GM12878 (cell line): Measurements from ENCODE around the gene LGI4. TPM values are rescaled to one million over a fixed set of nuclear protein-coding genes. Genes with fewer than 3 reads are reported as not detected.

Source experiments
- ATAC-seq: fragments of 200-7000 bp; cut with Tn5 transposase; 3 replicates; pipeline ENCODE4 v1.9.1; 2020; ENCODE audit warnings: mild to moderate bottlenecking, moderate library complexity
- BruUV-seq: library from RNA; stranded (reverse); fragments of 400-500 nt; replicated peaks from 2 replicates; lab custom pipeline; 2021; lab: Mats Ljungman, UMichigan
- CTCF ChIA-PET: fragments of 300-600 bp; sonication (Branson Sonifier 250); formaldehyde crosslinking; extraction: SDS; loops from one replicate; lab custom pipeline; 2021; ENCODE audit warnings: inconsistent platforms; lab: Yijun Ruan, JAX
- POLR2A ChIA-PET: fragments of 350-600 bp; formaldehyde crosslinking; extraction: SDS; loops from one replicate; lab custom pipeline; 2021; ENCODE audit warnings: inconsistent platforms; lab: Charles Lee
- RAD21 ChIA-PET: fragments of 300-600 bp; sonication (Branson Sonifier 250); formaldehyde crosslinking; loops from one replicate; lab custom pipeline; 2023; ENCODE audit warnings: antibody characterized with exemption; ENCODE audit not compliant: unreplicated experiment; lab: Charles Lee
- SMC1A ChIA-PET: fragments of 300-600 bp; sonication (Branson Sonifier 250); formaldehyde crosslinking; loops from one replicate; lab custom pipeline; 2023; ENCODE audit not compliant: unreplicated experiment, uncharacterized antibody; lab: Charles Lee
- DNase-seq: peaks from one replicate; pipeline ENCODE4 v3.0.0-alpha.2; 2011; ENCODE audit warnings: low read depth, low spot score
- FAIRE-seq: peaks from 3 replicates; lab custom pipeline; 2011; peaks lifted over from hg19 to GRCh38; lab: Jason Lieb, UNC
- H2AFZ ChIP-seq: 2 replicates; pipeline ENCODE4 v1.6.0; 2011; ENCODE audit warnings: low read depth, low read length, control low read depth; ENCODE audit not compliant: control insufficient read depth
- H3K27ac ChIP-seq: 2 replicates; pipeline ENCODE4 v1.5.1; 2011; ENCODE audit warnings: control low read depth; ENCODE audit not compliant: control insufficient read depth, insufficient read depth
- H3K27me3 ChIP-seq, 2 experiments: replicated peaks in 1 of 2; 2 replicates each; pipeline versions ENCODE4 v1.6.0 to v1.6.1; 2011; ENCODE audit warnings: low read length in 1 of 2; ENCODE audit not compliant: control insufficient read depth in 2 of 2, insufficient read depth in 2 of 2
- H3K36me3 ChIP-seq, 2 experiments: 2 replicates each; pipeline ENCODE4 v1.5.1; 2011; ENCODE audit warnings: low read length in 1 of 2; ENCODE audit not compliant: control insufficient read depth in 2 of 2, insufficient read depth in 2 of 2
- H3K4me1 ChIP-seq: 2 replicates; pipeline ENCODE4 v1.6.1; 2011; ENCODE audit warnings: mild to moderate bottlenecking, low read length, moderate library complexity, mixed read lengths; ENCODE audit not compliant: control insufficient read depth, insufficient read depth
- H3K4me2 ChIP-seq: 2 replicates; pipeline ENCODE4 v1.6.0; 2011; ENCODE audit warnings: control low read depth; ENCODE audit not compliant: control insufficient read depth, insufficient read depth
- H3K4me3 ChIP-seq: fragments of 200-600 bp; sonication (generic); 2 replicates; pipeline ENCODE4 v1.5.1; 2016
- H3K79me2 ChIP-seq: 2 replicates; pipeline ENCODE4 v1.6.0; 2011; ENCODE audit warnings: low read length; ENCODE audit not compliant: control insufficient read depth, insufficient read depth
- H3K9ac ChIP-seq: 2 replicates; pipeline ENCODE4 v1.8.0; 2011; ENCODE audit warnings: low read length, control low read depth, mixed read lengths; ENCODE audit not compliant: control insufficient read depth, insufficient read depth
- H3K9me3 ChIP-seq: replicated peaks from 3 replicates; pipeline ENCODE4 v1.5.1; 2011; ENCODE audit warnings: mild to moderate bottlenecking, low read length; ENCODE audit not compliant: control insufficient read depth, insufficient read depth
- H4K20me1 ChIP-seq: 2 replicates; pipeline ENCODE4 v1.6.0; 2011; ENCODE audit not compliant: control insufficient read depth, insufficient read depth
- CBFB ChIP-seq: IDR thresholded peaks from 2 replicates; pipeline ENCODE4 v1.6.1; 2016; ENCODE audit warnings: antibody characterized with exemption, low read depth
- CEBPZ ChIP-seq: fragments of 150-350 bp; IDR thresholded peaks from 2 replicates; pipeline ENCODE4 v1.6.1; 2016; ENCODE audit warnings: low read depth, low read length
- NBN ChIP-seq: fragments of 450-650 bp; IDR thresholded peaks from 2 replicates; pipeline ENCODE4 v1.6.1; 2016
- PAX8 ChIP-seq: fragments of 450-650 bp; IDR thresholded peaks from 2 replicates; pipeline ENCODE4 v1.6.1; 2017; ENCODE audit warnings: mild to moderate bottlenecking, moderate library complexity
- SIX5 ChIP-seq: IDR thresholded peaks from 2 replicates; pipeline ENCODE4 v1.6.1; 2011; ENCODE audit warnings: mild to moderate bottlenecking, low read depth, low read length, moderate library complexity; ENCODE audit not compliant: severe bottlenecking
- TBL1XR1 ChIP-seq: IDR thresholded peaks from 2 replicates; pipeline ENCODE4 v1.6.1; 2012; ENCODE audit warnings: low read depth, low read length, improper control_type of control experiment
- USF2 ChIP-seq: IDR thresholded peaks from 2 replicates; pipeline ENCODE4 v1.6.1; 2011; ENCODE audit warnings: low read depth, low read length, improper control_type of control experiment, borderline replicate concordance
- WGBS: methylation state at CpG from one replicate; pipeline ENCODE4 v1.1.6; 2016; ENCODE audit warnings: low lambda C conversion rate; ENCODE audit not compliant: insufficient replicate concordance, insufficient coverage; ENCODE audit errors: missing lambda C conversion rate; 5-methylcytosine and 5-hydroxymethylcytosine counted together
- in situ Hi-C: fragments of 300-500 bp; cut with MboI; formaldehyde crosslinking; loops from 9 replicates; pipeline ENCODE4 v1.14.3; 2018; ENCODE audit warnings: mixed read lengths
- intact Hi-C: fragments of 100-400 bp; cut with micrococcal nuclease; formaldehyde crosslinking; loops from one replicate; pipeline ENCODE4 v1.14.2; 2022; ENCODE audit not compliant: unreplicated experiment
- polyA plus RNA-seq, 11 experiments: library from polyadenylated mRNA; depleted of rRNA in 4 of 11; unstranded in 6 of 11; stranded (reverse) in 5 of 11; fragments of >200 nt; fragmentation: Nextera tagmentation in 4 of 11; fragmentation: Illumina TruSeq in 1 of 11; extraction: Ambion mirVana in 4 of 11; extraction: Trizol in 1 of 11; gene quantifications; 1 replicate in 1 of 11; 2 replicates in 10 of 11; pipeline versions ENCODE4 v1.2.1 to v1.2.3, GENCODE V29; 2011 to 2016; ENCODE audit warnings: inconsistent platforms in 2 of 11, missing spikeins in 2 of 11, low read depth in 1 of 11
- total RNA-seq, 4 experiments: library from RNA; depleted of rRNA in 3 of 4; stranded (reverse); fragments of >200 nt in 3 of 4; fragmentation: Illumina TruSeq in 1 of 4; extraction: Trizol in 1 of 4; gene quantifications; 2 replicates each; pipeline versions ENCODE4 v1.2.1 to v1.2.3, GENCODE V29; 2013 to 2021
- TF ChIP-seq, protein P1 (sequence below): fragments of 450-650 bp; IDR thresholded peaks from 2 replicates; pipeline ENCODE4 v1.6.1; 2017; ENCODE audit warnings: mild to moderate bottlenecking, moderate library complexity
- TF ChIP-seq, protein P2 (sequence below), 3 experiments: IDR thresholded peaks in 2 of 3; conservative IDR thresholded peaks in 1 of 3; 2 replicates each; pipeline ENCODE4 v1.5.1; 2011; ENCODE audit warnings: low read depth in 3 of 3, low read length in 3 of 3, mild to moderate bottlenecking in 3 of 3, control low read depth in 2 of 3, moderate library complexity in 2 of 3, inconsistent platforms in 1 of 3, mixed read lengths in 1 of 3; ENCODE audit not compliant: control insufficient read depth in 2 of 3, insufficient read depth in 1 of 3; ENCODE audit errors: extremely low read depth in 1 of 3
- TF ChIP-seq, protein P3 (sequence below): fragments of 450-650 bp; conservative IDR thresholded peaks from 2 replicates; pipeline ENCODE4 v1.6.1; 2017; ENCODE audit warnings: mild to moderate bottlenecking, moderate library complexity

The LGI4 gene
- total and polyA plus RNA-seq, 10 of the 15 experiments (the other 5 are each of a cell fraction or from before 2014, with no cell fraction given), result 0.11 TPM; not detected in 9

- BruUV-seq, result no TSS peak
- no peaks in the 10 kb centered on the region for H3K79me2 ChIP-seq
- no peak overlapping the region for H3K27ac ChIP-seq
- DNase-seq (no peak), FAIRE-seq (no peak), ATAC-seq (no peak)
- H3K4me2 ChIP-seq, result no peak overlapping the region
- no peaks in the 10 kb centered on the region for H3K36me3 ChIP-seq
- intact Hi-C loops (no loop called here), in situ Hi-C loops (no loop called here)
- H4K20me1 ChIP-seq, result no peaks in the 10 kb centered on the region
- CTCF ChIA-PET, result interaction anchor here (1.0 to 1.9 kb wide), 4 partner anchors 8 to 15 kb away, joined by 4 to 10 read pairs (median 5); partner anchors contain the start of genes FXYD3 and LGI4
- H3K4me3 ChIP-seq, result no peak overlapping the region
- H3K9me3 ChIP-seq, result no peaks in the 10 kb centered on the region
- SMC1A ChIA-PET, result interaction anchor here (0.6 kb wide), 1 partner anchor 25 kb away, joined by 4 read pairs; no protein-coding TSS in a partner anchor
- no peaks in the 10 kb centered on the region for H3K27me3 ChIP-seq
- RAD21 ChIA-PET, result interaction anchor here (1.2 kb wide), 1 partner anchor 61 kb away, joined by 3 read pairs; no protein-coding TSS in a partner anchor
- H2AFZ ChIP-seq, result no peak overlapping the region
- POLR2A ChIA-PET, result no interaction called here
- 46% methylated on average over 7 of the region's 7 CpGs for WGBS
- peaks cover 12% of the 10 kb centered on the region for H3K4me1 ChIP-seq
- no peak overlapping the region for H3K9ac ChIP-seq
- TF ChIP-seq, protein P1, sequence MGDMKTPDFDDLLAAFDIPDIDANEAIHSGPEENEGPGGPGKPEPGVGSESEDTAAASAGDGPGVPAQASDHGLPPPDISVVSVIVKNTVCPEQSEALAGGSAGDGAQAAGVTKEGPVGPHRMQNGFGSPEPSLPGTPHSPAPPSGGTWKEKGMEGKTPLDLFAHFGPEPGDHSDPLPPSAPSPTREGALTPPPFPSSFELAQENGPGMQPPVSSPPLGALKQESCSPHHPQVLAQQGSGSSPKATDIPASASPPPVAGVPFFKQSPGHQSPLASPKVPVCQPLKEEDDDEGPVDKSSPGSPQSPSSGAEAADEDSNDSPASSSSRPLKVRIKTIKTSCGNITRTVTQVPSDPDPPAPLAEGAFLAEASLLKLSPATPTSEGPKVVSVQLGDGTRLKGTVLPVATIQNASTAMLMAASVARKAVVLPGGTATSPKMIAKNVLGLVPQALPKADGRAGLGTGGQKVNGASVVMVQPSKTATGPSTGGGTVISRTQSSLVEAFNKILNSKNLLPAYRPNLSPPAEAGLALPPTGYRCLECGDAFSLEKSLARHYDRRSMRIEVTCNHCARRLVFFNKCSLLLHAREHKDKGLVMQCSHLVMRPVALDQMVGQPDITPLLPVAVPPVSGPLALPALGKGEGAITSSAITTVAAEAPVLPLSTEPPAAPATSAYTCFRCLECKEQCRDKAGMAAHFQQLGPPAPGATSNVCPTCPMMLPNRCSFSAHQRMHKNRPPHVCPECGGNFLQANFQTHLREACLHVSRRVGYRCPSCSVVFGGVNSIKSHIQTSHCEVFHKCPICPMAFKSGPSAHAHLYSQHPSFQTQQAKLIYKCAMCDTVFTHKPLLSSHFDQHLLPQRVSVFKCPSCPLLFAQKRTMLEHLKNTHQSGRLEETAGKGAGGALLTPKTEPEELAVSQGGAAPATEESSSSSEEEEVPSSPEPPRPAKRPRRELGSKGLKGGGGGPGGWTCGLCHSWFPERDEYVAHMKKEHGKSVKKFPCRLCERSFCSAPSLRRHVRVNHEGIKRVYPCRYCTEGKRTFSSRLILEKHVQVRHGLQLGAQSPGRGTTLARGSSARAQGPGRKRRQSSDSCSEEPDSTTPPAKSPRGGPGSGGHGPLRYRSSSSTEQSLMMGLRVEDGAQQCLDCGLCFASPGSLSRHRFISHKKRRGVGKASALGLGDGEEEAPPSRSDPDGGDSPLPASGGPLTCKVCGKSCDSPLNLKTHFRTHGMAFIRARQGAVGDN, result no peak
- no peak for TF ChIP-seq USF2
- no peak for TF ChIP-seq SIX5
- TF ChIP-seq CBFB, result no peak
- TF ChIP-seq, protein P2, sequence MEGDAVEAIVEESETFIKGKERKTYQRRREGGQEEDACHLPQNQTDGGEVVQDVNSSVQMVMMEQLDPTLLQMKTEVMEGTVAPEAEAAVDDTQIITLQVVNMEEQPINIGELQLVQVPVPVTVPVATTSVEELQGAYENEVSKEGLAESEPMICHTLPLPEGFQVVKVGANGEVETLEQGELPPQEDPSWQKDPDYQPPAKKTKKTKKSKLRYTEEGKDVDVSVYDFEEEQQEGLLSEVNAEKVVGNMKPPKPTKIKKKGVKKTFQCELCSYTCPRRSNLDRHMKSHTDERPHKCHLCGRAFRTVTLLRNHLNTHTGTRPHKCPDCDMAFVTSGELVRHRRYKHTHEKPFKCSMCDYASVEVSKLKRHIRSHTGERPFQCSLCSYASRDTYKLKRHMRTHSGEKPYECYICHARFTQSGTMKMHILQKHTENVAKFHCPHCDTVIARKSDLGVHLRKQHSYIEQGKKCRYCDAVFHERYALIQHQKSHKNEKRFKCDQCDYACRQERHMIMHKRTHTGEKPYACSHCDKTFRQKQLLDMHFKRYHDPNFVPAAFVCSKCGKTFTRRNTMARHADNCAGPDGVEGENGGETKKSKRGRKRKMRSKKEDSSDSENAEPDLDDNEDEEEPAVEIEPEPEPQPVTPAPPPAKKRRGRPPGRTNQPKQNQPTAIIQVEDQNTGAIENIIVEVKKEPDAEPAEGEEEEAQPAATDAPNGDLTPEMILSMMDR (IDR thresholded peaks at IDR 0.05 in 2 of 3, conservative IDR thresholded peaks at IDR 0.05 in 1 of 3; ENCODE audit: control insufficient read depth in 2 of 3, extremely low read depth in 1 of 3, insufficient read depth in 1 of 3, low read depth in 3 of 3, low read length in 3 of 3), result no peak
- TF ChIP-seq PAX8, result no peak
- TF ChIP-seq NBN, result no peak
- TF ChIP-seq, protein P3, sequence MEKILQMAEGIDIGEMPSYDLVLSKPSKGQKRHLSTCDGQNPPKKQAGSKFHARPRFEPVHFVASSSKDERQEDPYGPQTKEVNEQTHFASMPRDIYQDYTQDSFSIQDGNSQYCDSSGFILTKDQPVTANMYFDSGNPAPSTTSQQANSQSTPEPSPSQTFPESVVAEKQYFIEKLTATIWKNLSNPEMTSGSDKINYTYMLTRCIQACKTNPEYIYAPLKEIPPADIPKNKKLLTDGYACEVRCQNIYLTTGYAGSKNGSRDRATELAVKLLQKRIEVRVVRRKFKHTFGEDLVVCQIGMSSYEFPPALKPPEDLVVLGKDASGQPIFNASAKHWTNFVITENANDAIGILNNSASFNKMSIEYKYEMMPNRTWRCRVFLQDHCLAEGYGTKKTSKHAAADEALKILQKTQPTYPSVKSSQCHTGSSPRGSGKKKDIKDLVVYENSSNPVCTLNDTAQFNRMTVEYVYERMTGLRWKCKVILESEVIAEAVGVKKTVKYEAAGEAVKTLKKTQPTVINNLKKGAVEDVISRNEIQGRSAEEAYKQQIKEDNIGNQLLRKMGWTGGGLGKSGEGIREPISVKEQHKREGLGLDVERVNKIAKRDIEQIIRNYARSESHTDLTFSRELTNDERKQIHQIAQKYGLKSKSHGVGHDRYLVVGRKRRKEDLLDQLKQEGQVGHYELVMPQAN, result no peak
- TF ChIP-seq CEBPZ, result no peak
- TF ChIP-seq TBL1XR1, result no peak
Measured at GRCh38 chr19:35127871-35128270, 7.0 kb downstream of the LGI4 start.
